Cardiac muscle cell (in vitro differentiated cells and primary cell): Measurements from ENCODE around the gene OAS1. TPM values are rescaled to one million over a fixed set of nuclear protein-coding genes. Genes with fewer than 3 reads are reported as not detected.
A peak's percentile ranks its signal among the peaks of the same experiment; 100 is the strongest.

Experiments
- DNase-seq, 2 donors: peaks; one replicate each; pipeline versions ENCODE4 v3.0.0 to v3.0.0-alpha.2; 2010 to 2017; ENCODE audit warnings: low read depth in 1 of 2, low spot score in 1 of 2
- H3K27ac ChIP-seq: fragments of 200-600 bp; sonication (generic); 2 replicates; pipeline ENCODE4 v1.5.1; 2016
- H3K27me3 ChIP-seq: fragments of 200-600 bp; sonication (generic); 2 replicates; pipeline ENCODE4 v1.6.0; 2016; ENCODE audit warnings: control low read depth
- H3K36me3 ChIP-seq: fragments of 200-600 bp; sonication (generic); 2 replicates; pipeline ENCODE4 v1.5.1; 2016; ENCODE audit warnings: control low read depth
- H3K4me1 ChIP-seq: fragments of 200-600 bp; sonication (generic); 2 replicates; pipeline ENCODE4 v1.8.1; 2017; ENCODE audit warnings: low read depth, mild to moderate bottlenecking, mixed run types
- H3K4me3 ChIP-seq: fragments of 200-600 bp; sonication (generic); 2 replicates; pipeline ENCODE4 v1.5.1; 2016; ENCODE audit warnings: mild to moderate bottlenecking
- H3K9me3 ChIP-seq: fragments of 200-600 bp; sonication (generic); 2 replicates; pipeline ENCODE4 v1.5.1; 2017; ENCODE audit warnings: low read depth, mild to moderate bottlenecking, control low read depth
- polyA plus RNA-seq: library from polyadenylated mRNA; unstranded; fragments of >200 nt; fragmentation: Nextera tagmentation; extraction: Ambion mirVana; gene quantifications from 2 replicates; pipeline ENCODE4 v1.2.1, GENCODE V29; 2016
- total RNA-seq: library from RNA; depleted of rRNA; stranded (reverse); fragments of >200 nt; gene quantifications from 2 replicates; pipeline ENCODE4 v1.2.3, GENCODE V29; 2016
- TF ChIP-seq, protein P1 (sequence below): IDR thresholded peaks from 2 replicates; pipeline ENCODE4 v1.5.1; 2012; ENCODE audit warnings: low read depth, mild to moderate bottlenecking, low read length

OAS1 gene
- total and polyA plus RNA-seq, 2 experiments from 2014 or later = not detected

DNA sequence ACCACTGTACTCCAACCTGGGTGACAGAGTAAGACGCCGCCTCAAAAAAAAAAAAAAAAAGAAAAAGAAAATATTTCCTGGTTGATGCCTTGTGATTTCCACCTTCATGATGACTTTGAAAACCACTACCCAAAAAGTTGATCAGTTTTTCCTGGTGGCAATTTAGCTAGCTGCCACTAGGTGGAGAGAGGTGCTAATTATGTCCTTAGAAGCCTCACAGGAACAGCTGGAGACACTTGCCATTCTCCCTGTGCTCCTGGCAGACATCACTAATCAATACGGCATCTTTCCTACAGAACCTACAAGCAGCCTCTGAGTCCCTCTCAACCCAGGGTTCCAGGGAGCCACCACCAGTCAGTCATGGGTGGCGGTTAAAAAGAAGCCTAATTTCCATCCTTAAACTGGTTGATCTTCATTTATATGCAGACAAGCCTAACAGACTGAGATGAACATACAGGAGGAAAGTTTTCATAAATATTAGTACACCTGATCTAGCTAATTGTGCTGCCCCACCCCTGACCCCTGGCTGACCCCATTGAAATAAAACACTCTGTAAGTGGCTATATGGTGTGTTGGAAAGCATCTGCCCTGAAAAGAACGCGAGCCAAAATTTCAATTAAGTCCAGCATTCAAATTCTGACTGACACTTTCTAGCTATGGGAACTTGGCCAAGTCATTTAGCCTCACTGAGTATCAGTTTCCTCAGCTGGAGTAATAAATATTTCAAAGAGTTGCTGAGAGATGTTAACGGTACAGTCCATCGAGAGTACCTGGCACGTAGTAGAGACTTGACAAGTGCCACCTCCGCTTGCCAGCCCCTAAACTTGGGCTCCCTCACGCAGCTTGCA lies 6.2 kb upstream of the OAS1 start:
- no peaks in the 10 kb centered on the region for H3K9me3 ChIP-seq
- DNase-seq = peak; percentile 19 to 56
- no peak overlapping the region for H3K4me3 ChIP-seq
- TF ChIP-seq, protein P1, sequence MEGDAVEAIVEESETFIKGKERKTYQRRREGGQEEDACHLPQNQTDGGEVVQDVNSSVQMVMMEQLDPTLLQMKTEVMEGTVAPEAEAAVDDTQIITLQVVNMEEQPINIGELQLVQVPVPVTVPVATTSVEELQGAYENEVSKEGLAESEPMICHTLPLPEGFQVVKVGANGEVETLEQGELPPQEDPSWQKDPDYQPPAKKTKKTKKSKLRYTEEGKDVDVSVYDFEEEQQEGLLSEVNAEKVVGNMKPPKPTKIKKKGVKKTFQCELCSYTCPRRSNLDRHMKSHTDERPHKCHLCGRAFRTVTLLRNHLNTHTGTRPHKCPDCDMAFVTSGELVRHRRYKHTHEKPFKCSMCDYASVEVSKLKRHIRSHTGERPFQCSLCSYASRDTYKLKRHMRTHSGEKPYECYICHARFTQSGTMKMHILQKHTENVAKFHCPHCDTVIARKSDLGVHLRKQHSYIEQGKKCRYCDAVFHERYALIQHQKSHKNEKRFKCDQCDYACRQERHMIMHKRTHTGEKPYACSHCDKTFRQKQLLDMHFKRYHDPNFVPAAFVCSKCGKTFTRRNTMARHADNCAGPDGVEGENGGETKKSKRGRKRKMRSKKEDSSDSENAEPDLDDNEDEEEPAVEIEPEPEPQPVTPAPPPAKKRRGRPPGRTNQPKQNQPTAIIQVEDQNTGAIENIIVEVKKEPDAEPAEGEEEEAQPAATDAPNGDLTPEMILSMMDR = peak; percentile 81
- H3K27me3 ChIP-seq = no peaks in the 10 kb centered on the region
- no peaks in the 10 kb centered on the region for H3K36me3 ChIP-seq
- no peak overlapping the region for H3K27ac ChIP-seq
- H3K4me1 ChIP-seq = no peaks in the 10 kb centered on the region

DNA sequence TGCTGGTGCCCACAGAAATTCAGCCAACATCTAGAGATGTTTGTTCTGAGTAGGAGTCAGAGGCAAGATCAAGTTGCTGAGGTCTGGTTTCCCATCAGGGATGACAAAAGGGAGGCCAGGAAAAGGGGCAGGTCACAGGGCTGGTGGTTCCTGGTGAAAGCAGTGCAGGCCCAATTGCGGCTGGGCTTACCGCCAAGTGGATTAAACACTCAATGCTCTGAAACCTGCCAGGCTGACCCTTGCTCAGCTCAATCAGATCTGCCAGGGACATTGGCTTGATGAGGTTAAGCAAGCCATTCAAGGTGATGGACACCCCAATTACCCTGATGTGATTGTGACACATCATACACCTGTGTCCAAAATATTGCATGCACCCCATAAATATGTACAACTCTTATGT lies 5.5 kb upstream of the OAS1 start:
- Histone ChIP-seq H3K36me3 (no peaks in the 10 kb centered on the region), H3K4me1 (no peaks in the 10 kb centered on the region), H3K27ac (no peak overlapping the region), H3K27me3 (no peaks in the 10 kb centered on the region), H3K9me3 (no peaks in the 10 kb centered on the region), H3K4me3 (no peak overlapping the region)
- TF ChIP-seq, protein P1 = no peak
- no peak for DNase-seq

DNA sequence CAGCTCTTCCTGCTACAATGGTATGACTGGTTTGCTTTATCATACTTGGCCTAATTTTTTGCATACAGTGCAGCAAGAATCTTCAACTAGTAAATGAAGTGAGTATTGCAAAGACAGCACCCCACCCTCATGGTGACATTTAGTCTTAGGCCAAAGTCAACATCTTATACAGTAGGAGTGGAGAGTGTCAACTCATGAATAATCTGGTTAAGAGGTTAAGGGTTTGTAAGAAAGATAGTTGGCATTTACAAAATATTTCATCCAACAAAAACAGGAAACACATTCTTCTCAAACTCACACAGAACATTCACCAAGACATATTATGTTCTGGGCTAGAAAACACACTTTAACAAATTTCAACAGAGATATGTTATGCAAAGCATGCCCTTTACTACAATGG lies 2.2 kb upstream of the OAS1 start:
- peak in 1 of 2 donors; percentile 69 for DNase-seq
- Histone ChIP-seq H3K27ac (no peak overlapping the region), H3K4me1 (peaks cover 4% of the 10 kb centered on the region), H3K36me3 (no peaks in the 10 kb centered on the region), H3K9me3 (no peaks in the 10 kb centered on the region), H3K27me3 (no peaks in the 10 kb centered on the region), H3K4me3 (no peak overlapping the region)
- TF ChIP-seq, protein P1 = no peak

DNA sequence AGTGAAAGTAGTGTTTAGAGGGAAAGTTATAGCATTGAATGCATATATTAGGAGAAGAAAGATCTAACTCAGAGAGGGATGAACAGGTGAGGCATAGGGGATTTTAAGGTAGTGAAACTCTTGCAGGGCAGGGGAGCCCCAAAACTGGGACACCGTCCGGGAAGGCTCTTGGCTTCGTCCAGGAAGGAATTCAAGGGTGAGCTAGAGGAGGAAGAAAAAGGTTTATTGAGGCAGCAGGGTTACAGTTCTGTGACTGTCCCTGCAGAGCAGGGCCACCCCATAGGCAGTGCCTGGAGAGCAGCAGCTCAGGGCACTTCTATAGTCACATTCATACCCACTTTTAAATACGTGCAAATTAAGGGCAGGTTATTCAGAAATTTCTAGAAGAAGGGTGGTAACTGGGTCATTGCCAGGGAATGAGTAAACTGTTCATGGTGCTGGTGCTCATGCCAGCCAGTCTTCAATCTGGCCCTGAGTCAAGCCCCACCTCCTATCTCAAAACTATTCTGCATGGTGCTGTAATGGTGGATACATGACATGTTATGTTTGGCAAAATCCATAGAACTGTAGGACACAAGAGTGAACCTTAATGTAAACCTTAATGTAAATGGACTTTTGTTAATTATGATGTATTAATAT lies 1.2 kb upstream of the OAS1 start:
- H3K27ac ChIP-seq = no peak overlapping the region
- H3K36me3 ChIP-seq = no peaks in the 10 kb centered on the region

DNA sequence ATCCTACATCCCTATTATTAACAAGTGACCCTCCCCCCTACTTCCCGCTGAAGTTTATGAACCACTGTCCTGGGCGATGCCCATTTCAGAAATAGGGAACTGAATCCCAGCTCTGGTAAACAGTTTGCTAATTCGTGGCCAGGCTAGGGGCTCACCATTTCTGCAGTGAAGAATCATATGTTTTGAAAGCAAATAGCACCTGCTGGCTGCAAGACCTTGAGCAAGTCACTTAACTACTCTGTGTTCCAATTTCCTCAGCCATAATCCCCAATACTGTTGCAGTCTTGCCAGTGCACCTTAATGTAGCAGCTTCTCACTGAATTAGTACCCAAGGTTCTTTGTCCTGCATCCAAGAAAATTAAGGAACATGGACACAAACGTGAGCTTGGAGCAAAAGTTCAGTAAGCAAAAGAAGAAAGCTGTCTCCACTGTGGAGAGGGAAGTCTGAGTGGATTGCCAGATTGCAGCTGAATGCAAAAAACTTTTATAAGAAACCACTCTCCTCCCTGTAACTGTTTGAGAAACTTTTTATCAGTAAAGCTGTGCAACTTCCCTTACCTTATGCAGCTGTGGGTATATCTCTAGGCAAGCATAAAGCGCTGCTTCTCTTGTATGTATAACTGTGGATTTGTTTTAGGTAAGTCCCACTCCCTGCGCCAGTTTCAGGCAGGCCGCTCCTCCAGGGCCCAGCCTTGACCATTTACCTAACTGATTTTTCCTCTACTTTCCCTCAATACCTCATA lies 824 bp downstream of the OAS1 start:
- no peak overlapping the region for H3K27ac ChIP-seq
- H3K4me3 ChIP-seq = no peak overlapping the region

More for the DNA sequence above, 1.2 kb upstream of the OAS1 start:
- no peak for DNase-seq
- Histone ChIP-seq H3K27me3 (no peaks in the 10 kb centered on the region), H3K4me1 (peaks cover 4% of the 10 kb centered on the region), H3K9me3 (no peaks in the 10 kb centered on the region), H3K4me3 (no peak overlapping the region)
- TF ChIP-seq, protein P1 = no peak

More for the DNA sequence above, 824 bp downstream of the OAS1 start:
- Histone ChIP-seq H3K27me3 (no peaks in the 10 kb centered on the region), H3K36me3 (no peaks in the 10 kb centered on the region), H3K4me1 (peaks cover 4% of the 10 kb centered on the region), H3K9me3 (no peaks in the 10 kb centered on the region)
- no peak for DNase-seq
- TF ChIP-seq, protein P1 = no peak
